Measurements from ENCODE around the gene MYOM1. TPM values are rescaled to one million over a fixed set of nuclear protein-coding genes. Genes with fewer than 3 reads are reported as not detected.

The MYOM1 gene
- total and polyA plus RNA-seq, 7 donors = 3.3 to 37.7 (median 17.3) TPM

GRCh38 chr18:3099327-3099726 is 120.4 kb downstream of the MYOM1 start:
- intact Hi-C loops (cut with DNase I) = no loop called here
- DNase-seq = no peak
- Histone ChIP-seq H3K27ac (no peak overlapping the region), H3K9me3 (no peaks in the 10 kb centered on the region), H3K4me1 (peaks cover 0 to 14% (median 5%) of the 10 kb centered on the region in 4 donors), H3K4me3 (no peak overlapping the region), H3K27me3 (no peaks in the 10 kb centered on the region), H3K36me3 (peaks cover 0 to 43% (median 3%) of the 10 kb centered on the region in 4 donors)
- TF ChIP-seq CTCF (IDR thresholded peaks at IDR 0.05) = no peak
- no peak for TF ChIP-seq POLR2AphosphoS5 (IDR thresholded peaks at IDR 0.05)
- TF ChIP-seq POLR2A (IDR thresholded peaks at IDR 0.05) = no peak
- no peak for TF ChIP-seq EP300 (IDR thresholded peaks at IDR 0.05)
- WGBS, 2 donors = 0 to 1% methylated on average over 1 of the region's 1 CpG

- H3K36me3 ChIP-seq = peaks cover 0 to 43% (median 0%) of the 10 kb centered on the region in 4 donors
- WGBS, 2 donors = 46 to 71% methylated on average over 1 of the region's 1 CpG
- peaks cover 0 to 12% (median 3%) of the 10 kb centered on the region in 4 donors for H3K4me1 ChIP-seq
- H3K27me3 ChIP-seq = no peaks in the 10 kb centered on the region
- intact Hi-C loops (cut with DNase I) = no loop called here
- no peak overlapping the region for H3K27ac ChIP-seq
- no peaks in the 10 kb centered on the region for H3K9me3 ChIP-seq
- TF ChIP-seq CTCF (IDR thresholded peaks at IDR 0.05) (no peak), EP300 (IDR thresholded peaks at IDR 0.05) (no peak), POLR2AphosphoS5 (IDR thresholded peaks at IDR 0.05) (no peak), POLR2A (IDR thresholded peaks at IDR 0.05) (no peak)
- DNase-seq = no peak
- H3K4me3 ChIP-seq = no peak overlapping the region
Measured at GRCh38 chr18:3097082-3097481, 122.7 kb downstream of the MYOM1 start.

GRCh38 chr18:3095921-3096320 is 123.8 kb downstream of the MYOM1 start:
- no peaks in the 10 kb centered on the region for H3K27me3 ChIP-seq
- no peak for DNase-seq
- no peak overlapping the region for H3K4me3 ChIP-seq
- peaks cover 0 to 34% (median 0%) of the 10 kb centered on the region in 4 donors for H3K36me3 ChIP-seq
- H3K4me1 ChIP-seq = peaks cover 0 to 12% (median 3%) of the 10 kb centered on the region in 4 donors
- no peaks in the 10 kb centered on the region for H3K9me3 ChIP-seq
- 95 to 97% methylated on average over 5 of the region's 5 CpGs for WGBS, 2 donors
- no peak overlapping the region for H3K27ac ChIP-seq
- no peak for TF ChIP-seq EP300 (IDR thresholded peaks at IDR 0.05)
- TF ChIP-seq POLR2A (IDR thresholded peaks at IDR 0.05) = no peak
- no peak for TF ChIP-seq CTCF (IDR thresholded peaks at IDR 0.05)
- no peak for TF ChIP-seq POLR2AphosphoS5 (IDR thresholded peaks at IDR 0.05)
- intact Hi-C loops (cut with DNase I) = no loop called here

GRCh38 chr18:3094338-3094684 is 125.5 kb downstream of the MYOM1 start:
- Histone ChIP-seq H3K27me3 (no peaks in the 10 kb centered on the region), H3K9me3 (no peaks in the 10 kb centered on the region), H3K36me3 (peaks cover 0 to 26% (median 0%) of the 10 kb centered on the region in 4 donors), H3K4me3 (no peak overlapping the region), H3K27ac (peak overlapping the region in 1 of 4 donors; percentile 2), H3K4me1 (peaks cover 0 to 12% (median 3%) of the 10 kb centered on the region in 4 donors)
- no peak for DNase-seq
- TF ChIP-seq POLR2AphosphoS5 (IDR thresholded peaks at IDR 0.05) = no peak
- no peak for TF ChIP-seq EP300 (IDR thresholded peaks at IDR 0.05)
- intact Hi-C loops (cut with DNase I) = no loop called here

GRCh38 chr18:3093624-3094337 is 126.0 kb downstream of the MYOM1 start:
- peak overlapping the region in 2 of 4 donors; percentile 2 to 4 for H3K27ac ChIP-seq
- no peaks in the 10 kb centered on the region for H3K27me3 ChIP-seq
- no peak for DNase-seq
- 18 to 62% methylated on average over 10 of the region's 10 CpGs for WGBS, 2 donors
- intact Hi-C loops (cut with DNase I) = no loop called here
- H3K36me3 ChIP-seq = peaks cover 0 to 21% (median 0%) of the 10 kb centered on the region in 4 donors
- peaks cover 0 to 12% (median 3%) of the 10 kb centered on the region in 4 donors for H3K4me1 ChIP-seq
- no peak overlapping the region for H3K4me3 ChIP-seq
- no peaks in the 10 kb centered on the region for H3K9me3 ChIP-seq
- TF ChIP-seq POLR2A (IDR thresholded peaks at IDR 0.05) = no peak
- no peak for TF ChIP-seq CTCF (IDR thresholded peaks at IDR 0.05)
- no peak for TF ChIP-seq EP300 (IDR thresholded peaks at IDR 0.05)

Data from sigmoid colon (tissue), 7 donors.